AG08396 (cell line): ENCODE results near the gene SLC22A23.

Experiments
- DNase-seq: peaks from one replicate; pipeline ENCODE4 v3.0.0; 2012; ENCODE audit warnings: low spot score, mixed read lengths

Gene SLC22A23

GRCh38 chr6:3351829-3352524 lies 104.9 kb downstream of the SLC22A23 start:
- DNase-seq = no peak

GRCh38 chr6:3351105-3351676 lies 105.7 kb downstream of the SLC22A23 start:
- DNase-seq = no peak

GRCh38 chr6:3350252-3350796 lies 106.5 kb downstream of the SLC22A23 start:
- DNase-seq = no peak

- DNase-seq = no peak
Observed at GRCh38 chr6:3349388-3350251, 107.2 kb downstream of the SLC22A23 start.

GRCh38 chr6:3348821-3349220 lies 108.0 kb downstream of the SLC22A23 start:
- DNase-seq = no peak

- no peak for DNase-seq
Observed at GRCh38 chr6:3347826-3348225, 109.0 kb downstream of the SLC22A23 start.

- no peak for DNase-seq
Observed at GRCh38 chr6:3347247-3347646, 109.6 kb downstream of the SLC22A23 start.

GRCh38 chr6:3346476-3346875 lies 110.4 kb downstream of the SLC22A23 start:
- DNase-seq = no peak

GRCh38 chr6:3345836-3346235 lies 111.0 kb downstream of the SLC22A23 start:
- no peak for DNase-seq

GRCh38 chr6:3343089-3343883 lies 113.6 kb downstream of the SLC22A23 start:
- no peak for DNase-seq

- peak; percentile 56 for DNase-seq
Observed at GRCh38 chr6:3341467-3341866, 115.4 kb downstream of the SLC22A23 start.

GRCh38 chr6:3340894-3341293 lies 116.0 kb downstream of the SLC22A23 start:
- DNase-seq = no peak

GRCh38 chr6:3340358-3340802 lies 116.5 kb downstream of the SLC22A23 start:
- no peak for DNase-seq

- no peak for DNase-seq
Observed at GRCh38 chr6:3339811-3340210, 117.0 kb downstream of the SLC22A23 start.

- no peak for DNase-seq
Observed at GRCh38 chr6:3337521-3338350, 119.1 kb downstream of the SLC22A23 start.

- no peak for DNase-seq
Observed at GRCh38 chr6:3336859-3337515, 119.9 kb downstream of the SLC22A23 start.

- DNase-seq = no peak
Observed at GRCh38 chr6:3336066-3336786, 120.6 kb downstream of the SLC22A23 start.

GRCh38 chr6:3335169-3335568 lies 121.7 kb downstream of the SLC22A23 start:
- no peak for DNase-seq

GRCh38 chr6:3334555-3334954 lies 122.3 kb downstream of the SLC22A23 start:
- DNase-seq = no peak

- no peak for DNase-seq
Observed at GRCh38 chr6:3333263-3333662, 123.6 kb downstream of the SLC22A23 start.
